AG04450 (cell line): ENCODE measurements around the gene NUDT1. TPM values are rescaled to one million over a fixed set of nuclear protein-coding genes. Genes with fewer than 3 reads are reported as not detected.

Source experiments
- CTCF ChIA-PET: fragments of 300-600, 350-600 bp; formaldehyde crosslinking; extraction: SDS; loops from one replicate; lab custom pipeline; 2022; ENCODE audit warnings: antibody characterized with exemption, inconsistent platforms; lab: Charles Lee
- POLR2A ChIA-PET: fragments of 350-600 bp; formaldehyde crosslinking; extraction: SDS; loops from one replicate; lab custom pipeline; 2021; ENCODE audit warnings: antibody characterized with exemption, inconsistent platforms; lab: Yijun Ruan, JAX
- DNase-seq: peaks from one replicate; pipeline ENCODE4 v3.0.0-alpha.2; 2011; ENCODE audit warnings: low read depth, low spot score
- H3K27ac ChIP-seq: one replicate; pipeline ENCODE4 v1.5.1; 2012; ENCODE audit warnings: low read depth, low read length, control low read depth
- H3K27me3 ChIP-seq: one replicate; pipeline ENCODE4 v1.6.0; 2012; ENCODE audit warnings: low read length; ENCODE audit not compliant: control insufficient read depth, insufficient read depth
- H3K4me3 ChIP-seq: 2 replicates; pipeline ENCODE4 v1.5.1; 2011; ENCODE audit warnings: mild to moderate bottlenecking, low read depth, low read length, control low read depth
- H3K9me3 ChIP-seq: 2 replicates; pipeline ENCODE4 v1.5.1; 2012; ENCODE audit warnings: low read length; ENCODE audit not compliant: control insufficient read depth, insufficient read depth
- CTCF ChIP-seq: IDR thresholded peaks from 2 replicates; pipeline ENCODE4 v1.5.1; 2011; ENCODE audit warnings: low read depth, low read length, control low read depth, inconsistent platforms
- polyA plus RNA-seq: library from polyadenylated mRNA; depleted of rRNA; stranded (reverse); fragments of >200 nt; gene quantifications from 2 replicates; pipeline ENCODE4 v1.2.3, GENCODE V29; 2011

The NUDT1 gene
- polyA plus RNA-seq, 1 experiment: 11.5 TPM

GRCh38 chr7:2196381-2197378, 45.3 kb upstream of the NUDT1 start:
- ChIA-PET POLR2A (no interaction called here), CTCF (no interaction called here)
- H3K27ac ChIP-seq: no peak overlapping the region
- peaks cover 15% of the 10 kb centered on the region for H3K9me3 ChIP-seq
- TF ChIP-seq CTCF: no peak
- no peak overlapping the region for H3K4me3 ChIP-seq
- H3K27me3 ChIP-seq: no peaks in the 10 kb centered on the region
- DNase-seq: no peak

- ChIA-PET CTCF (no interaction called here), POLR2A (no interaction called here)
- Histone ChIP-seq H3K4me3 (no peak overlapping the region), H3K9me3 (peaks cover 15% of the 10 kb centered on the region), H3K27me3 (no peaks in the 10 kb centered on the region), H3K27ac (no peak overlapping the region)
- no peak for DNase-seq
- TF ChIP-seq CTCF: no peak
Measured at GRCh38 chr7:2197436-2198155, 44.4 kb upstream of the NUDT1 start.

GRCh38 chr7:2198206-2198605, 43.8 kb upstream of the NUDT1 start:
- POLR2A ChIA-PET: no interaction called here
- CTCF ChIA-PET: no interaction called here

GRCh38 chr7:2198760-2199159, 43.3 kb upstream of the NUDT1 start:
- ChIA-PET CTCF (no interaction called here), POLR2A (no interaction called here)
- no peak overlapping the region for H3K4me3 ChIP-seq
- no peak overlapping the region for H3K27ac ChIP-seq
- peaks cover 15% of the 10 kb centered on the region for H3K9me3 ChIP-seq
- TF ChIP-seq CTCF: no peak
- DNase-seq: no peak
- H3K27me3 ChIP-seq: no peaks in the 10 kb centered on the region

More at GRCh38 chr7:2198206-2198605, 43.8 kb upstream of the NUDT1 start:
- no peak for TF ChIP-seq CTCF
- Histone ChIP-seq H3K27me3 (no peaks in the 10 kb centered on the region), H3K27ac (no peak overlapping the region), H3K4me3 (no peak overlapping the region), H3K9me3 (peaks cover 15% of the 10 kb centered on the region)
- DNase-seq: no peak

- H3K9me3 ChIP-seq: peaks cover 15% of the 10 kb centered on the region
- POLR2A ChIA-PET: no interaction called here
- CTCF ChIA-PET: no interaction called here
- no peaks in the 10 kb centered on the region for H3K27me3 ChIP-seq
- H3K4me3 ChIP-seq: no peak overlapping the region
- H3K27ac ChIP-seq: no peak overlapping the region
- DNase-seq: no peak
- TF ChIP-seq CTCF: no peak
Measured at GRCh38 chr7:2199528-2199927, 42.5 kb upstream of the NUDT1 start.
